Measurements from ENCODE around the gene MPC1L.
"Not testable (repeated sequence)": the region's sequence is repeated elsewhere in the genome, so short reads cannot be mapped to it uniquely, and the experiment has no call there.

The MPC1L gene

DNA sequence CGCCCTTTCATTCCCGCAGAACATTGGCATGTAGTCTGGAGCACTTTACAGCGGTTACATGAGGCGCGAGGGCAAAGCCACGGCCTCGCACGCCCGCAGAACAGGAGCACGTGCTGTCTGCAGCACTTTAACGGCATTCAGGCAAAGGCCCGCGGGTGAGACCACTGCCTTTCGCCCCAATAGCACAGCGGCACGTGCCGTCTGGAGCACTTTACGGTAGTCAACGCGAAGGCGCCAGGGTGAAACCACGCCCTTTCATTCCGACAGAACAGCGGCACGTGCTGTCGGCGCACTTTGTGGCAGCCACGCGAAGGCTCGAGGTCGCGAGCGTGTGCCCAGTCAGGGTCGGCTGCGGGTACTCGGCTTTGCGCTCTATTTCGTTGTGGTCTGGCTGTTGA is at the start of gene MPC1L:
Gene MPC1L (plus strand): TSS at position 290 of the 398 bp plus-strand sequence. CDS start 138 bp downstream, outside the sequence.
- no peak within 1 kb of the TSS for H3K4me3 ChIP-seq (ENCODE audit: low read length)
- H3K36me3 ChIP-seq (ENCODE audit: control insufficient read depth, insufficient read depth, low read length): no peaks in the 10 kb centered on the region
- no peaks in the 10 kb centered on the region for H3K9me3 ChIP-seq (ENCODE audit: control insufficient read depth, low read length)
- no peak within 1 kb of the TSS for H3K9ac ChIP-seq (ENCODE audit: low read length)
- no peaks in the 10 kb centered on the region for H3K4me1 ChIP-seq (ENCODE audit: control insufficient read depth, insufficient read depth, low read length)
- H3K27me3 ChIP-seq (ENCODE audit: control insufficient read depth, insufficient read depth, low read length): no peaks in the 10 kb centered on the region

DNA sequence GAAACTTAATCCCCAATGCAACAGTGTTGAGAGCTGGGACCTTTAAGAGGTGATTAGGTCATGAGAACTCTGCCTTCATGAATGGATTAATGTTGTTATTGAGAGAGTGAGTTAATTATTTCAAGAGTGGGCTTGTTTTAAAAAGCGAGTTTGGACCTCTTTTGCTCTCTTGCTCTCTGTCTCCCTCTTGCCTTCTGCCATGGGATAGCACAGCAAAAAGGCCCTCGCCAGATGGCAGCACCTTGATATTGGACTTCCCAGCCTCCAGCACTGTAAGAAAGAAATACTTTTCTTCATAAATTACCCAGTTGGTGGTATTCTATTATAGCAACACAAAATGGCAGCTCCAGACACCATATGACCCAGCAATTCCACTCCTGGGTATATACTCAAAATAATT is 49.5 kb upstream of the MPC1L start:
- no peaks in the 10 kb centered on the region for H3K4me1 ChIP-seq (ENCODE audit: control insufficient read depth, insufficient read depth, low read length)
- H3K27me3 ChIP-seq (ENCODE audit: control insufficient read depth, insufficient read depth, low read length): no peaks in the 10 kb centered on the region
- H3K4me3 ChIP-seq (ENCODE audit: low read length): no peak overlapping the region
- H3K9ac ChIP-seq (ENCODE audit: low read length): no peak overlapping the region
- no peaks in the 10 kb centered on the region for H3K9me3 ChIP-seq (ENCODE audit: control insufficient read depth, low read length)
- H3K36me3 ChIP-seq (ENCODE audit: control insufficient read depth, insufficient read depth, low read length): no peaks in the 10 kb centered on the region

DNA sequence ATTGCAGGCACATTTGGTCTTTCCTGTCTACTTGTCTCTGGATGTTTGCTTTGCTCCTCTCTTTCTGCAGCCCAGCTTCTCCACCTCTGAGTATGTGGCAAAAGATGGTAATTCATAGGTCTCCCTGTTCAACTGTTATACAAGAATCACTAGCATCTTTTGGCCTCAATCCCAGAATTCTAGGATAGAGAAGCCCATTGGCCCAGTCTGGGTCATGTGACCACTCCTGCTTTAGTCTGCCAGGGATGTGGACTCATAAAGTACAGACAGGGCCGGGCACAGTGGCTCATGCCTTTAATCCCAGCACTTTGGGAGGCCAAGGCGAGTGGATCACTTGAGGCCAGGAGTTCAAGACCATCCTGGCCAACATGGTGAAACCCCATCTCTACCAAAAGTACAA is 47.8 kb upstream of the MPC1L start:
- not testable (repeated sequence) for H3K36me3 ChIP-seq (ENCODE audit: control insufficient read depth, insufficient read depth, low read length); H3K9me3 ChIP-seq (ENCODE audit: control insufficient read depth, low read length); H3K9ac ChIP-seq (ENCODE audit: low read length); H3K4me1 ChIP-seq (ENCODE audit: control insufficient read depth, insufficient read depth, low read length); H3K4me3 ChIP-seq (ENCODE audit: low read length); H3K27me3 ChIP-seq (ENCODE audit: control insufficient read depth, insufficient read depth, low read length)

DNA sequence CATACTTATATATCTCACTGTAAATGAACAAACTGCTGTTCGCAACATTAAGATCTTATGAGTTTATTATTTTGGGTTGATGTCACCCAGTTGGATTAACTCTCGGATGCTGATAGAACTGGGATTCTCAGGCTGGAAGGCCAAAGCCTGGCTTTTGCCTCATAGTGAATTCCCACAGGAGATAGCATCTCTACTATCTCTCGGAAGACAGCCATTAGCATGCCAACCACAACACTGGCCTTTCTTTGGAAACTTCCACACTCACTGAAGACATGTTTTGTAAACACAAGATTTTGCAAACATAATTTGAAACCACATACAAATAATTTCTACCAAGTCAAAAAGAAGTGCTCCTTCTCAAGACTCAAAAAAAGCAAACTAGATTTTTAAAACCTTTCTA is 46.9 kb upstream of the MPC1L start:
- Histone ChIP-seq H3K27me3 (ENCODE audit: control insufficient read depth, insufficient read depth, low read length) (no peaks in the 10 kb centered on the region), H3K4me3 (ENCODE audit: low read length) (no peak overlapping the region), H3K36me3 (ENCODE audit: control insufficient read depth, insufficient read depth, low read length) (no peaks in the 10 kb centered on the region), H3K9ac (ENCODE audit: low read length) (no peak overlapping the region), H3K9me3 (ENCODE audit: control insufficient read depth, low read length) (no peaks in the 10 kb centered on the region), H3K4me1 (ENCODE audit: control insufficient read depth, insufficient read depth, low read length) (no peaks in the 10 kb centered on the region)

DNA sequence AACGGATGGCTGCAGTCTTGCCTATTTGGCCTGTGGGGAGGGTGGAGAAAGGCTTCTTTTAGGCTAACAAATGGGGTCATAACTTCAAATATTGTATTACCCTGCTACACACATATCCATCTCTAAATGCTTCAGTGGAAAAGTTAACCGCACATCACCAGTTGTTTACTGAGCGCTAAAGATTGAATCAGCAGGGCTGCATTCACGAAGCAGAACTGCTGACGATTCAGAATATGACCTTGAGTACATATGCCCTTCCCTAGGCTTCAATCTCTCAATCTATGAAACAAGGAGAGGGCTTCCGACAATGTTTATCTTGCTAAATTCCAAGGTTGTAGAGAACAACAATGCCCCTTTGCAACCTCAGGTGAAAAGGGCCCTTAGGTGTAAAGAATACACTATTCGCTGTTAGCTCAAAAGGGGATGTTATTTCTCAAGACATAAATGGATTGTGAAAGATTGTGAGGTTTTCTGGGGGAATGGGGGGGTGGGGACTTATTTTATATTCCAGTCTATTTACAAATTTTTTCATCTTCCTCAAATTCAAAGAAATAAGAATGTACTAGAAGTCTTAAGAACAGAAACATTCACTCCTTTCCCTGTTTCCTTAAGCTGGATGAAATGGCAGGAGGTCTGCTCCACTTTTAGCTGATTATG is 45.1 kb upstream of the MPC1L start:
- Histone ChIP-seq H3K9me3 (ENCODE audit: control insufficient read depth, low read length) (no peaks in the 10 kb centered on the region), H3K9ac (ENCODE audit: low read length) (no peak overlapping the region), H3K36me3 (ENCODE audit: control insufficient read depth, insufficient read depth, low read length) (no peaks in the 10 kb centered on the region), H3K4me1 (ENCODE audit: control insufficient read depth, insufficient read depth, low read length) (no peaks in the 10 kb centered on the region), H3K4me3 (ENCODE audit: low read length) (no peak overlapping the region), H3K27me3 (ENCODE audit: control insufficient read depth, insufficient read depth, low read length) (no peaks in the 10 kb centered on the region)

DNA sequence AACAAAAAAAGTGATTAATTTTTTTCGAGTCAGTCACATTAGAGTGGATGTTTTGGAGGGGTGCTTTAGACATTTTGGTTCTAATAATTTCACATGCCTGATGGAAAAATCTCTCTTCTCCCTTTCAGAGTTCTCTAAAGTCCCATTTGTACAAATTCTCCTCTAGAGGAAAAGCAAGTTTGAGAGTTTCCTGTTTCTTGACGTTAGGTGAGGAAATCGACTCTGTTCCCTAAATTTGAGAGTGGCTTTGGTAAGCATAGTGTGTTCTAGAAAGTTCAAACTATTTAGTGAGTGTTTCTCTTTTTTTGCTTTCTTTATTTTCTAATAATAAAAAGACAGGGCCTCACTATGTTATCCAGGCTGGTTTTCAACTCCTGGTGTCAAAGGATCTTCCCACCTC is 44.1 kb upstream of the MPC1L start:
- no peaks in the 10 kb centered on the region for H3K4me1 ChIP-seq (ENCODE audit: control insufficient read depth, insufficient read depth, low read length)
- no peak overlapping the region for H3K4me3 ChIP-seq (ENCODE audit: low read length)
- no peaks in the 10 kb centered on the region for H3K36me3 ChIP-seq (ENCODE audit: control insufficient read depth, insufficient read depth, low read length)
- no peaks in the 10 kb centered on the region for H3K9me3 ChIP-seq (ENCODE audit: control insufficient read depth, low read length)
- no peak overlapping the region for H3K9ac ChIP-seq (ENCODE audit: low read length)
- no peaks in the 10 kb centered on the region for H3K27me3 ChIP-seq (ENCODE audit: control insufficient read depth, insufficient read depth, low read length)

DNA sequence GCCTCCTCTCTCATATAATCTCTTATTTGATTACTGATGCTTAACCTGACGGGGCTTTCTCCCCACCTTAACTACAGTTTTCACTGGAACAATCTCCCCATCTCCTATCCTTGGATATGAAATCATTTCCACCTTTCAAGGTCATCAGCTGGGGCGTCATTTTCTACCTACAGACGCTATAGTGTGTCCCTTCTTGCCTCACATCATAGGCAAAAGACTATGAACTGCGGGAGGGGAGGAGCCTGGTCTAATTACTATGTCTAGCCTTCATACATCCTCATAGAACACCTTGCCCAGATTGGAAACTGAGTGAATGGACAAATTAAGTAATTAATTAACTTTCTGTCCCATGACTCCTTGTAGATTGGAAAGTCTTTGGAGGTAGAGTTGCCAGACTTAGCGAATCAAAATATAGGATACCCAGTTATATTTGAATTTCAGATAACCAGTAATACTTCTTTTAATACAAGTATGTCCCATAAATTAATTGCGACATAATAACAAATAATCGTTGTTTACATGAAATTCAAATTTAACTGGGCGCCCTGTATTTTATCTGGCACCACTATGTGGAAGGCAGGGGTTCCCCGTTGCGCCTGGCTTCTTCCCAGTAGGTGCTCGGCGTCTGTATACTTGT is 43.2 kb upstream of the MPC1L start:
- Histone ChIP-seq H3K9ac (ENCODE audit: low read length) (peak overlapping the region; percentile 68), H3K27me3 (ENCODE audit: control insufficient read depth, insufficient read depth, low read length) (no peaks in the 10 kb centered on the region), H3K4me3 (ENCODE audit: low read length) (peak overlapping the region; percentile 41), H3K4me1 (ENCODE audit: control insufficient read depth, insufficient read depth, low read length) (no peaks in the 10 kb centered on the region), H3K9me3 (ENCODE audit: control insufficient read depth, low read length) (no peaks in the 10 kb centered on the region), H3K36me3 (ENCODE audit: control insufficient read depth, insufficient read depth, low read length) (no peaks in the 10 kb centered on the region)

DNA sequence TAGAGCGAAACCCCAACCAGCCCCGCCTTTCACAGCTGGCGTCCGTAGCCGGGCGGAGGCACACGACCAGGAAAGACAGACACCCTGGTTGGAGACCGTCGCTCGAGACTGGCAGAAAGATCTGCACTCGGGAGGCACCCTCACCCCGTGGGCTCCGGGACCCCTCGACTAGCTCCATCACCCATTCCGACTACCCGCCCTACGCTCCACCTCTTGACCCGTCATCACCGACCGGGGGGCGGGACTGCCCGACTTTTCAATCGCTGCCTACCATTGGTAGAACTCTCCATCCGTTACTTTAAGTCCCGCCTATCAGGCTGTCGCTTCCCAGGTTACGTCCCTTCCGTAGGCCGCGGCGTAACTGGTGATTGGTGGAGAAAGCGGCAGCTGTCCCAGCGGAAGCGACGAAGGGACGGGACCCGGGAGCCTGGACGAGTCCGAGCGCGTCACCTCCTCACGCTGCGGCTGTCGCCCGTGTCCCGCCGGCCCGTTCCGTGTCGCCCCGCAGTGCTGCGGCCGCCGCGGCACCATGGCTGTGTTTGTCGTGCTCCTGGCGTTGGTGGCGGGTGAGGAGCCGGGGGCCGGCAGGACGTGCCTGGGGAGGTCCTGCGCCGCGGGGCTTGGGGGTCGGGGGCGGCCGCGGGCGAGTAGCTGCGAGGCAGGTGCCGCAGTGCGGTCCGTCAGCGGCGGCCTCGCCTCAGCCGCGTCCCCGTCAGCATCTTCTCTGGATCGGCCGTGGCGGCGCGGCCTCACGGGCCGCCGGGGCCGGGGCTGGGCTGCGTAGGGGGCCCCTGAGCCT is 42.5 kb upstream of the MPC1L start, which contains the start of gene ATP6AP2:
Gene ATP6AP2 (plus strand): TSS at position 434 of the 799 bp plus-strand sequence. CDS start 96 bp downstream, at position 530.
- Histone ChIP-seq H3K9me3 (ENCODE audit: control insufficient read depth, low read length) (no peaks in the 10 kb centered on the region), H3K4me1 (ENCODE audit: control insufficient read depth, insufficient read depth, low read length) (no peaks in the 10 kb centered on the region)

DNA sequence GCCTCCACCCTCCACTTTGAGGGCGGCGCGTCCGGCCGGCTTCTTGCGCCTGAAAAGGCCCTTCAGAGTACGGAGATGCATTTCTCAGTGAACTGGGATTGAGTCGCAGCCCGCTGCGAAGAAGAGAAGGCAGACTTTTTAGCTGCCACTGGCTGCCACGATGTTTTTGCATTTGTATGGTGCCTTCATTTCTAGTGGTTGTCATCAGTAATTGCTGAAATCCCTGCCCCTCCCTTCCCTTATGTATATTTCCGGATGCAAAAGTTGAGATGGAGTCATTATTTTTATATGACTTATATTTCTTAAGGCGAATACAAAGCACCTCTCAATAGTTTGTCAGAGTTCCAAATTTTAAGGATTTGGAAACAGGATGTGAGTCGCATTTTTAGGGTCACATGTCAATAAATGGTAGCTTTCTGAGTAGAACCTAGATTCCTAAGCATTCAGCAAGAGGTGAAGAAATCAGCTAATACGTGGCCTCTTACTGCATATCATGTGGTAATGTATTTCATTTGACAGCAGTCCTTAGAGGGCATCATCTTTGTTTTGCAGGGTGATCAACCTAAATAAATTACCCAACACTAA is 41.8 kb upstream of the MPC1L start:
- Histone ChIP-seq H3K9ac (ENCODE audit: low read length) (peak overlapping the region; percentile 68), H3K9me3 (ENCODE audit: control insufficient read depth, low read length) (no peaks in the 10 kb centered on the region), H3K27me3 (ENCODE audit: control insufficient read depth, insufficient read depth, low read length) (no peaks in the 10 kb centered on the region), H3K4me1 (ENCODE audit: control insufficient read depth, insufficient read depth, low read length) (no peaks in the 10 kb centered on the region), H3K4me3 (ENCODE audit: low read length) (peak overlapping the region; percentile 46), H3K36me3 (ENCODE audit: control insufficient read depth, insufficient read depth, low read length) (no peaks in the 10 kb centered on the region)

More for the DNA sequence above, 42.5 kb upstream of the MPC1L start, which contains the start of gene ATP6AP2:
- no peaks in the 10 kb centered on the region for H3K27me3 ChIP-seq (ENCODE audit: control insufficient read depth, insufficient read depth, low read length)
- no peaks in the 10 kb centered on the region for H3K36me3 ChIP-seq (ENCODE audit: control insufficient read depth, insufficient read depth, low read length)
- peak within 1 kb of the TSS; percentile 68 for H3K9ac ChIP-seq (ENCODE audit: low read length)
- peak within 1 kb of the TSS; percentile 46 for H3K4me3 ChIP-seq (ENCODE audit: low read length)

DNA sequence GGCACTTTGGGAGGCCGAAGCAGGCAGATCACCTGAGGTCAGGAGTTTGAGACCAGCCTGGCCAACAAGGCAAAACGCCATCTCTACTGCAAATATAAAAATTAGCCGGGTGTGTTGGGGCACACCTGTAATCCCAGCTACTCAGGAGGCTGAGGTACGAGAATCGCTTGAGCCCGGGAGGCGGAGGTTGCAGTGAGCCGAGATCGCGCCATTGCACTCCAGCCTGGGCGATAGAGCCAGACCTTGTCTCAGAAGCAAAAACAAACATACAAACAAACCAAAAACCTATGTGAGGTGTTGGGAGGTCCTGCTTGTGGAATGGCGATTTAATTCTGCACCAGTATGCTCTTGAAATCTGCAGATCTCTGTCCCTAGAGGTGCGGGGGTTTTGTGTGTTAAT is 41.0 kb upstream of the MPC1L start:
- H3K4me1 ChIP-seq (ENCODE audit: control insufficient read depth, insufficient read depth, low read length); H3K9ac ChIP-seq (ENCODE audit: low read length); H3K27me3 ChIP-seq (ENCODE audit: control insufficient read depth, insufficient read depth, low read length); H3K9me3 ChIP-seq (ENCODE audit: control insufficient read depth, low read length); H3K36me3 ChIP-seq (ENCODE audit: control insufficient read depth, insufficient read depth, low read length): not testable (repeated sequence)
- H3K4me3 ChIP-seq (ENCODE audit: low read length): peak overlapping the region; percentile 46

DNA sequence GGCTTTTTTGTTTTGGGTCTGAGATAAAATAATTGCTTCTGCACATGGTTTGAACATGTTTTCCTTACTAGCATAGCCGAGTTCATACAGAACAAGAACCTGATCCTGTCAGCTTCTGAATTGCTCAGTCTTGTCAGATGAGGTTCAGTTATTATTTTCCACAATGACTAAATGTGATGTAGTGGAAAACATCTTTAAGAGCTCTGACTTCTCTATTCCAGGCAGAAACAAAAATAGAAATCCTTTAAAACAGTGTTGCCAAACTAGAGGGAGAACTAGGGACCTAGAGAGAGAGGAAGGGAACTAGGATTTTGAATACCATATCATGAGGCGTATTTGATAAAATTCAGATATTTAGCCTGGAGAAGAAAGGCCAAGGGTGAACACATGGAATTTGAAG is 40.4 kb upstream of the MPC1L start:
- H3K4me3 ChIP-seq (ENCODE audit: low read length): no peak overlapping the region

DNA sequence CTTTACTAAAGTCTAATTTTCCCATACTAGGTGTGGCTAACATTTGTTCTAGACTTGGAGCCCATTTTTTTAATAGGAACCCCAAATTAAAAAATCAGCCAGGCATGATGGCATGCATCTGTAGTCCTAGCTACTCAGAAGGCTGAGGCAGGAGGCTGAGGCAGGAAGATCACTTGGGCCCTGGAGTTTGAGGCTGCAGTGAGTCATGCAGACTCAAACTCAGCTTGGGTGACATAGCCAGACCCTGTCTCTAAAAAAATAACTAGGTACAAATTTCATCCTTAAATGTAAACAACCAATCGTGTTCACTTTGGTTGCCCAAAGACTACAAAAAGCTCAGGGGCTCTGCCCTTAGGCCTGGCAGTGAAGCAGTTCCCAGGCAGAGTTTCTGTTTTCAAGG is 35.6 kb upstream of the MPC1L start:
- H3K27me3 ChIP-seq (ENCODE audit: control insufficient read depth, insufficient read depth, low read length): not testable (repeated sequence)

More for the DNA sequence above, 40.4 kb upstream of the MPC1L start:
- Histone ChIP-seq H3K4me1 (ENCODE audit: control insufficient read depth, insufficient read depth, low read length) (no peaks in the 10 kb centered on the region), H3K9me3 (ENCODE audit: control insufficient read depth, low read length) (no peaks in the 10 kb centered on the region), H3K27me3 (ENCODE audit: control insufficient read depth, insufficient read depth, low read length) (no peaks in the 10 kb centered on the region), H3K9ac (ENCODE audit: low read length) (no peak overlapping the region), H3K36me3 (ENCODE audit: control insufficient read depth, insufficient read depth, low read length) (no peaks in the 10 kb centered on the region)

More for the DNA sequence above, 35.6 kb upstream of the MPC1L start:
- H3K4me3 ChIP-seq (ENCODE audit: low read length); H3K9me3 ChIP-seq (ENCODE audit: control insufficient read depth, low read length); H3K4me1 ChIP-seq (ENCODE audit: control insufficient read depth, insufficient read depth, low read length); H3K9ac ChIP-seq (ENCODE audit: low read length); H3K36me3 ChIP-seq (ENCODE audit: control insufficient read depth, insufficient read depth, low read length): not testable (repeated sequence)

Data from mucosa of stomach (tissue), 1 donor.